Measurements from ENCODE around the gene GZF1. TPM values are rescaled to one million over a fixed set of nuclear protein-coding genes. Genes with fewer than 3 reads are reported as not detected.

The GZF1 gene
- polyA plus RNA-seq, 1 donor: 8.8 TPM

DNA sequence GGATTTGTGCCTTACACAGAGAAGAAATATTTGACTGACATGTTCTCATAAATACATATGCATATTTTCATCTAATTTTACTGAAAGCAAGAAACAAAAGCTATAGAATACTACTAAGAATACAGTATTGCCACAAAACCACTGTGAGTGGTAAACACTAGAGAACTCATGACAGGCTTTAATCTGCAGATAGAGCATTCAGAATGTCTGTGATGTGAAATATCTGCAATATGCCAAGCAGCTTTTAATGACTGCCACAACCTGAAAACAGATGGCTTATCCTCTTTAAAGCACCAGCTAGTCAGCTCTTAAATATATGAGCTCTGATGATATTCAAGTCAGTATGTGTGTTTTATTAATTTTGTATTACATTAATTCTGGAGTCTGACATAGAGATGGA, 55.9 kb downstream of the GZF1 start:
- H3K9me3 ChIP-seq (ENCODE audit: control insufficient read depth, low read depth, low read length): no peaks in the 10 kb centered on the region
- no peaks in the 10 kb centered on the region for H3K27me3 ChIP-seq (ENCODE audit: control insufficient read depth, insufficient read depth, low read length)
- no peak overlapping the region for H3K4me3 ChIP-seq (ENCODE audit: low read length)
- no peak for DNase-seq
- no peaks in the 10 kb centered on the region for H3K36me3 ChIP-seq (ENCODE audit: control insufficient read depth, insufficient read depth, low read length)
- no peak overlapping the region for H3K27ac ChIP-seq (ENCODE audit: low read length)
- peaks cover 6% of the 10 kb centered on the region for H3K4me1 ChIP-seq (ENCODE audit: control insufficient read depth, insufficient read depth, low read length)

DNA sequence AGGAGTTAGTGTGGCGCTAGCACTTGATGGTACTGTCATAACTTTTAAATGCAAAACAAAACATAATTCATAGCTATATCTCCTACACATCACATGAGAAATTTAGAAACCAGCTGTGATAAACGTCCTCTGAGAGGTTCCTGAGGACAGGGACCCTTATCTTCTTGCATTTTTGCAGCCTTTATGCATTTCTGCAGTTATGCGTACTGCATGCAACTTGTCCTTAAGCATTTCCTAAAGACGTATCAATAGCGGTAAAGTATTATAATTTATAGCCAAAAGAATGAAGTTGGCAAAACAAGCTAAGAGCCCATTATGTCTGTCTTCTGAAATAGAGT, 57.6 kb downstream of the GZF1 start:
- no peaks in the 10 kb centered on the region for H3K36me3 ChIP-seq (ENCODE audit: control insufficient read depth, insufficient read depth, low read length)
- H3K4me1 ChIP-seq (ENCODE audit: control insufficient read depth, insufficient read depth, low read length): peaks cover 6% of the 10 kb centered on the region
- peak overlapping the region; percentile 94 for H3K4me3 ChIP-seq (ENCODE audit: low read length)
- no peak for DNase-seq
- WGBS (ENCODE audit: insufficient coverage, low lambda C conversion rate): 88% methylated on average over 1 of the region's 5 CpGs
- no peaks in the 10 kb centered on the region for H3K9me3 ChIP-seq (ENCODE audit: control insufficient read depth, low read depth, low read length)
- H3K27ac ChIP-seq (ENCODE audit: low read length): no peak overlapping the region
- H3K27me3 ChIP-seq (ENCODE audit: control insufficient read depth, insufficient read depth, low read length): no peaks in the 10 kb centered on the region

DNA sequence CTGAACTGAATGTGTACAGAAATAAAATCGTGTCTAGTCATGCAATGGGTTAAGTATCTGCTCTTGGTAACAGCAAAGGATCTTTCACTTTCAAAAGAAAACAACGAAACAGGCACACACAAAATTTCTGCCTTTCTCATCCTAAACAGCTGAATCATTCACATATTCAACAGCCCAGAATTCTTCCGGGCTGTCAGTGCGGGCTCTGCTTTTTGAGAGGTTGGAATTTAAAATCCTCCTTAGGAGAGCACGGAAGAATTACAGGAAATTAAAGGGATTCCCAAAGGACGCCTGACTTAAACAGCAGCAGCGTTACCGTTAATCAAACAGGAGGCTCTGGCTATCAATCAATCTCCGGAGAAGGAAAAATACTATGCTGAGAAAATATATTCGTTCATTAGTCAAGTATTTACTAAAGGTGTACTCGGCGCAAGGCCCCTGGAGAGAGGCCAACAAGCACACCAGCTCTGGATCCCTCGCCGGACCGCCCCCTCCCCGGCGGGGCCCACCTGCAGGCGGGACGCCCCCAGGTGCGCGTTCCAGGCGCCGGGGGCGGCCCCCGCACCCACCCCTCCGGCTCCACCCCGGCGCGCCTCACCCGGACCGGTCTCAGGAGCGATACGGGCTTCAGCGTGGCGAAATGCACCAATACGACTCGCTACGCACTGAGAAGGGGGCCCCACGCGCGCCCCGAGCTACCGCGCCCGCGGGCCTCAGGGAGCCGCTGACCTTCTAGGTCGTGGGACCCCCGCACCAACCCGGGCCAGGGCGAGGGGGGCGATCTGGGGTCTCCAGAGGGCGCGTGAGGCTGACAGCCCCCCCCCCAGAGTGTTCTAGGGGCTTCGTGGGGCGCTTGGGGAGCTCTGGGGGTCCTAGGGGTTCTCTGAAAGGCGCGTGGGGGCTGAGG, 58.3 kb downstream of the GZF1 start:
- H3K9me3 ChIP-seq (ENCODE audit: control insufficient read depth, low read depth, low read length): no peaks in the 10 kb centered on the region
- peaks cover 6% of the 10 kb centered on the region for H3K4me1 ChIP-seq (ENCODE audit: control insufficient read depth, insufficient read depth, low read length)
- no peaks in the 10 kb centered on the region for H3K27me3 ChIP-seq (ENCODE audit: control insufficient read depth, insufficient read depth, low read length)
- no peaks in the 10 kb centered on the region for H3K36me3 ChIP-seq (ENCODE audit: control insufficient read depth, insufficient read depth, low read length)
- DNase-seq: peak; percentile 20 to 71
- peak overlapping the region; percentile 94 for H3K4me3 ChIP-seq (ENCODE audit: low read length)
- H3K27ac ChIP-seq (ENCODE audit: low read length): peak overlapping the region; percentile 5
- WGBS (ENCODE audit: insufficient coverage, low lambda C conversion rate): 7% methylated on average over 3 of the region's 58 CpGs

GRCh38 chr20:23420943-23421931, 59.3 kb downstream of the GZF1 start, which contains the start of gene NAPB:
NAPB (minus strand) TSS chr20:23421488; CDS start chr20:23421402, 86 bp downstream.
- 0% methylated on average over 2 of the region's 64 CpGs for WGBS (ENCODE audit: insufficient coverage, low lambda C conversion rate)
- Histone ChIP-seq H3K27me3 (ENCODE audit: control insufficient read depth, insufficient read depth, low read length) (no peaks in the 10 kb centered on the region), H3K9me3 (ENCODE audit: control insufficient read depth, low read depth, low read length) (no peaks in the 10 kb centered on the region), H3K4me3 (ENCODE audit: low read length) (peak within 1 kb of the TSS; percentile 94), H3K36me3 (ENCODE audit: control insufficient read depth, insufficient read depth, low read length) (no peaks in the 10 kb centered on the region), H3K4me1 (ENCODE audit: control insufficient read depth, insufficient read depth, low read length) (peaks cover 6% of the 10 kb centered on the region), H3K27ac (ENCODE audit: low read length) (peak within 1 kb of the TSS; percentile 5)
- DNase-seq: peak; percentile 90 to 93

Other genes starting within 250 kb of the GZF1 start
- gene NXT1, start 11.4 kb upstream of the GZF1 start, polyA plus RNA-seq: 17.7 TPM
- gene NAPB, start 59.3 kb downstream of the GZF1 start, polyA plus RNA-seq: 19.9 TPM
- gene CSTL1, start 77.5 kb downstream of the GZF1 start, polyA plus RNA-seq: 0.09 TPM
- gene CST11, start 90.7 kb downstream of the GZF1 start, polyA plus RNA-seq: not detected
- not detected for gene CST8, start 128.9 kb downstream of the GZF1 start, polyA plus RNA-seq
- not detected for gene CST9L, start 206.3 kb downstream of the GZF1 start, polyA plus RNA-seq
- gene CST9, start 243.7 kb downstream of the GZF1 start, polyA plus RNA-seq: not detected